ENCODE results near the gene PRKX.
"Not testable (repeated sequence)": the region's sequence is repeated elsewhere in the genome, so short reads cannot be mapped to it uniquely, and the experiment has no call there.

PRKX gene

DNA sequence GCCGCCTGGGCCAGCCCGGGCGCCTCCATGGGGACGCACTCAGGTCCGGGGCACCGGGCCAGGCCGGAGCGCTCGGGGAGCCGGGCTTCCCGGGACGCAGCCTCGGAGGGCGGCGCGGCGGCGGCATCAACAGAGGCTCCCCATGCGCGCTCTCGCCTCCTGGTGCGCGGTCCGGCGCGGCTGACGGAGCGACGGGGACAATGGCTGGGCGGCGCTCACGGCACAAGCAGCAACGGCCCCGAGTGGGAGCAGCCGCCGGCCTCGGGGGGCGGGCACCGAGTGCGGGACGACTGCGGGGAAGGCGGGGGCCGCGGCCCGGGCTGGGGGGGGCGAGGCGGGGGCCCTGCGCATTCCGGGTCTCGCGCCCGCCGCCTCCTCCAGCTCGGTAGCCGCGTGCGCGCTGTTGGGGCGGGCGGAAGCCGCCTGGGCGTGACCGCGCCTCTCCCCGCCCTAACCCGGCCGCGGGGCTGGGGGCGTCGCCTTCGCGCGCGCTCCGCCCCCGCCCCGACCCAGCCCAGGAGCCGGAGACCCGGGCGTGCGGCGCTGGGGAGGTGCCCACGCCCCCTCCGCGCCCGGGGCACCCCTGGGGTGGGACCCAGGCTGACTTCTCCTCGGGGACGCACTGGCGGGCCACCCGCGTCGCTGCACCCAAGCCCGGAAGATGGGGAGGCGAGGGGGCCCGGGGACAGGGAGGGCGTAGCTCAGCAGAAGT is at the start of gene PRKX:
Gene PRKX, minus strand, starts transcription at position 425 of the 712 bp plus-strand sequence. Its CDS starts 396 bp downstream, at position 29.
- DNase-seq: peak; percentile 79

DNA sequence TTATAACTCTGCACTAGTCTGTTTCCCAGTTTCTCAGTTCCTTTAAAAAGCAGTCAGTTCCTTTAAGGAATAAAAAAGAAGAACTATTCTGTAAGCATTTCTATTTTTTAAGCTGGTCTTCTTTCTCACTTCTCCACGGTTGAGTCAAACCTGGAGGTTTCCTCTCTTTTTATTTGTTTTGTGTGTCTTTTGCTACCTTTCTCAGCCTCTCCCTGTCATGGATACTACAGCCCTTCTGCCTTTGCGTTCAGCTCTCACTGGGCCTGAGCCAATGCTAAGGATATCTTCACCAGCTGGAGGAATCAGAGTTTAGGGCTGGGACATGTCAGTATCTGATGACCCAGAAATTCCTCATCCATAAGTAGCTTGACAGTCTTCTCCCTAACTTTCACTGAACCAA is 49.7 kb upstream of the PRKX start:
- DNase-seq: no peak

DNA sequence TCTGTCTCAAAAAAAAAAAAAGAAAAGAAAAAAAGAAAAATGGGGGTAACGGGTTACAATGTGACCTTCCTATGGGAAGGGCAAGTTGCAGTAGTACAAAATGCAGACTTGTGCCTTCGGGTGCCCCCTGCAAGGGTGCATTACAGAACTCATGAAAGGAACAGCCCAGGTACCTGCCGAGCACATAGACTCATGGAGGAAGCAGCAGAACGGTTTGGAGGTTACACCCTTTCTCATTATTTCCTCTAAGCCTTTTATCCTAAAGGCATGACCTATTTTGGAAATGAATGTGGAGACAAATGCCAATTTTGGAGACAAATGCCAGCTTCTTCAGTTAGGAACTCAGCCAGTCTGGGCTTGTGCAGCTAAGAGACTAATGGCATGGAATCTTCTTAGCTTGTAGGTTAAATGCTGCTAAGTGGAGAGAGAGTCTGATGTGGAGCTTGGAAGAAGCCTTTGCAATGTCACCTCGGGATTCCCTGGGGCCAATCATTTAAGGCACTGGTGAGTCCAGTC is 44.1 kb upstream of the PRKX start:
- no peak for DNase-seq

DNA sequence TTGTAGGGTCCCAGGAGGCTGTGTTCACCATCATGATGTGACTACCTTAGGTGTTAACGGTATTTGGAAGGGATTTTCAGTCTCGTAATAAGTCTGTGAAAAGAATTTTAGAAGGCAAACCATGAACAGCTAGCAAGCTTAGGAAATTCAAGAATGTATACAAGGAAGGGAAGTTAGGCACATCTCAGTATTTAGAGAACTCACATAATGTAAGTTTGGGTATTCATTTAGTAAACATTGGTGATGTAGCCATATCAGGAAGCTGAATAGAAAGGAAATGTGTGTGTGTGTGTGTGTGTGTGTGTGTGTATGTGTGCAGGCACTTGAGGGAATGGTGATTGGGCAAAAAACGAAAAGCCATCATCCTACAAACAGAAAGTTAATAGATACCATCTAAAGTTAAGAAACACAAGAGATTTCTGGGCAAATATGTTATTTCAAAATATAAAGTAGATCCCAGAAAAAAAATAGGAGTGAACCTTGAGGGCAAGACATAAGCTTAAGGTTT is 34.7 kb upstream of the PRKX start:
- peak; percentile 10 for DNase-seq

DNA sequence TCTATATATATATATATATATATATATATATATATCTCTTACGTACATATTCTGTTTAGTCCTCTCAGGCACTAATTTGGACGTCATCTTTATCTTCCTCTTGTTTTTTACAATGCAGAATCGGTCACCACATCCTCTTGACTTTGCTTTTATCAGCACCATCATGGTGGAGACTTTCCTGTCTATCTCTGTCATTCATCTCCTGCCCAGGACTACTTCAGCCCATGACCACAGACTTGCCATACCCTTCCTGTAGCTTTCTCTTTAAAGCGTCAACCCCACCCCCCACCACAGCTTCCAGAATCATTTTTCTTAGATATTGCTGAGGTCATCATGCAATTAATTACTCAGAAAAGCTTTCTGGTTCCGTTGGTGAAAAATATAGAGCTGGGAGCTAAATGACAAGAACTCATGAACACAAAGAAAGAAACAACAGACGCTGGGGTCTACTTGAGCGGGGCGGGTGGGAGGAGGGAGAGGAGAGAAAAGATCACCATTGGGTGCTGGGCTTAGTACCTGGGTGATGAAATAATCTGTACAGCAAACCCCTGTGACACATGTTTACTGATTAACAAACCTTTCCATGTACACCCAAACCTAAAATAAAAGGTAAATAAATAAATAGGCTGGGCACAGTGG is 30.5 kb upstream of the PRKX start:
- peak; percentile 82 for DNase-seq

DNA sequence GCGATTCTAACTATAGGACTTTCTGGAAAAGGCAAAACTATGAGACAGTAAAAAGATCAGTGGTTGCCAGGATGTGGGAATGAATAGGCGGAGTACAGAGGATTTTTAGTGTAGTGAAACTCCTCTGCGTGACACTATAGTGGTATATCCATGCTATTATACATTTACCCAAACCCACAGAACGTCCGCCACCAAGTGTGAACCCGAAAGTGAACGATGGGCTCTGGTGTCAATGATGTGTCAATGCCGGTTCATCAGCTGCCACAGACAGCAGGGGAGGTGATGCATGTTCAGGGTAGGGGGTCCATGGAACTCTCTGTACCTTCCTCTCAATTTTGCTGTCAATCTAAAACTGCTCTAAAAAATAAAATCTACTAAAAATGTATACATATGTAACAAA is 27.5 kb upstream of the PRKX start:
- not testable (repeated sequence) for DNase-seq

DNA sequence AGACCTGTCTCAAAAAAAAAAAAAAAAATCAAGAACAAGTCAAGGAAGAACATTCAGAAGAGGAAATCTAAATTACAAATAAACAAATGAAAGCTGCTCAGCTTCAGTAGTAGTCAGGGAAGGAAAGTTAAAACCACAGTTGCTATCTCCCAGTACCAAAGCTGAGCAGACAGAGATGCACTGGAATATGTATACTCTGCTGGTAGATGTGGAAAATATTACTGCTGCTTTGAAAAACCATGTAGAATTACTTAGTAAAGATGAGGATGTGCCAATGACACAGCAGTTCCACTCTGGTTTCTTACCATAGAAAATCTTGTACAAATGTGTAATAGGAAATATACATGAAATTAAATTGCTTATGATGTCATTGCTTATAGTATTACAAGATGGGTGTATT is 25.1 kb upstream of the PRKX start:
- no peak for DNase-seq

DNA sequence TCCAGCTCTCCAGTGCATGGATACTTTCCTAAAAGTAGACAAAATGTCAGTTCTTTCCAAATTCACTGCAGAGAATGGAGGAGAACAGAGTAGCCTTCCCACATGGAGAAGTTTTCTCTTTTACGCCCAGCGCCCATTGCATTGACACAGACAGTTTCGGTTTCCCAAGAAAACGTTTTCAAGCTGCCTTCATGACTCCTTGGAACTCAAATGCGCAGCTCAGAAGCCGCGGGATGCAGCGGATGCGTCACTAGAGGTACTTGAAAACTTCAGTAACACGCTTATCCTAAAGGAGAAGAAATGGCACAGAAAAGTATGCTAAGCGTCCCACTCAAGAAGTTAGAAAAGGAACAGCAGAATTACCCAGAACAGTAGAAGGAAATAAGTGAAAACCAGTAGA is 23.1 kb upstream of the PRKX start:
- DNase-seq: not testable (repeated sequence)

DNA sequence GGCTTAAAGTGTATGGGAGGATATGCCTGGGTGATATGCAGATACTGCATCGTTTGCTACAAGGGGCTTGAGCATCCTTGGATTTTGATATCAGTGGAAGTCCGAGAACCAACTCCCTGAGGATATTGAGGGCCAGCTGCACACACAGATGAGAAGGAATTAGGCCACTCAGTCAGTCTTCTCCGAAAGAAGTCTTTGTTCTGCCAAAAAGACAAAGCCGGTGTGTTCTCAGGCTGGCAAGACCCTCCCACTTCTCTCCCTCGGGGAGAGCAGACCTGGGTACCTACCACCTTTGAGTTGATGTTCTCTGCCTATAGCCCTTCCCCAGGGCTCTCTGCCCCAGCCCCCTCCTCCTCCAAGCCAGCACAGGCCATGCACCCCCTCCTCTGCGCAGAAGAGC is 22.4 kb upstream of the PRKX start:
- not testable (repeated sequence) for DNase-seq

DNA sequence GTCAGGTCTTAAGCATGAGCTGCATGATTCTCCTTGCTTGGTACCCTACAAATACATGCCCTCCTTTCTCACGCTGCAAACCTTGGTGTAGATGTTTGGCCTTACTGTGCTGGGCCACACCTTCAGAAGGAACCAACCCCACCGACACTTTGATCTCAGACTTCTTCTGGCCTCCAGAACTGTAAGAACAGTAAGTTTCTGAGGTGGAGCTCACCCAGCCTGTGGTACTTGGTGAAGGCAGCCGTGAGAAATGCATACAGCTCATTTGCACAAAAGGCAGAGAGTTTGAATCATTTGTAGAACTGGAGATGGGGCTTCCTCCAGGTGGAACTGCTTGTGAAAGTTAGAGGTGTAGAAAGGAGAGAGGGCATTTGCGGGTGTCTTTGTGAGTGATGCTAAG is 21.0 kb upstream of the PRKX start:
- DNase-seq: not testable (repeated sequence)

DNA sequence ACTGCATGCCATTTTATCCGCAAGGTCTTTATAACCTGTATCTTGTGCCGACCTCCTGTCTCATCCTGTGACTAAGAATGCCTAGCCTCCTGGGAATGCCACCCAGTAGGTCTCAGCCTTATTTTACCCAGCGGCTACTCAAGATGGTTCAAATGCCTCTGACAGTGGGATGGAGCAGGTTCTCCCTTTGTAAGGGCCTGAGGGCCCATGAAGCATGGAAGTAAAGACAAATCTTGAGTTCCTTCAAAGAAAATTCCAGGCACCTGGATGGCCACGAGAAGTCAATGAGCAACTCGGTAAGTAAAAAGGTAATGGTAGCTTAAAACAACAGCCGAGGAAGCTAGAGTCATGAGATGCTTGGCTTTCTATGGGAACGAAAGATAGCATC is 19.6 kb upstream of the PRKX start:
- no peak for DNase-seq

DNA sequence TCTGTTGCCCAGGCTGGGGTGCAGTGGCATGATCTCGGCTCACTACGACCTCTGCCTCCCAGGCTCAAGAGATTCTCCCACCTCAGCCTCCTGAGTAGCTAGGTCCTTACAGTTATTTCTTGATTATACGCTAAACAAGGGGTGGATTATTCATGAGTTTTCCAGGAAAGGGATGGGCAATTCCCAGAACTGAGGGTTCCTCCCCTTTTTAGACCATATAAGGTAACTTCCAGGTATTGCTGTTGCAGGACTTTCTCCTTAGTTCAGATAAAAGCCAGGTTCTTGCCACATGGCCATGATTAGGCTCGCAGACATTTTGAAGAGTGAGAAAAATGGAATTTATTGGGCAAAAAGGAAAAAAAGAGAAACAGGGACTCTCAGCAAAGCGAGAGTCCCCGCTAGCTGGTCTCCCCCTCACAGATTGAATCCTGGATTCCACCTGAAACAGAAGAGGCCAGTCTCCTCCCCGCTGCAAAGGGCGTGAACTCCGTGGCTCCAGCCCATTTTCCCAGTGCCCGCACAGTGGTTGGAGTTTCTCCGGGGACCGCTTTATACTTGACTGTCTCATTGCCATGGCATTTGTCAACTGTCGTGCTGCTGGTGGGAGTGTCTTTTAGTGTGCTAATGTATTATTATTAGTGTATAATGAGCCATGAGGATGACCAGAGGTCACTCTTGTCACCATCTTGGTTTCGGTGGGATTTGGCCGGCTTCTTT is 19.0 kb upstream of the PRKX start:
- DNase-seq: not testable (repeated sequence)

DNA sequence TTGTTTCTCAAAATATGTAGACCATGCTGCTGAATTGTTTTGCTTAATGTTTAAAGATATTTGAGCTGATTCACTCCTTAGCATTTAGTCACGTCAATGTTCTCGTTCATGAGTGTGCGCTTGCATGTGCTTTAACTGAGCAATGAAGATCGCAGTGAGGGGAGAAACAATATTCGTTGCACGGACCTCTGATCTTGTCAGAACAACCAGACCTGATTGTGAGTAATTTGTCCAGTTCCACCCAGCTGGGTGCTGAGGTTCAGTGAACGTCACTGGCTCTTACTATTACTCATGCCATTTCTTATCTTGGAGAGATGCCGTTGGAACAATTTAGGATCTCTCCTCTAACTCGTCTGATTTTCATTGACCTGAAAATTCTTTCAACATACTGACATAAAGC is 15.0 kb upstream of the PRKX start:
- no peak for DNase-seq

DNA sequence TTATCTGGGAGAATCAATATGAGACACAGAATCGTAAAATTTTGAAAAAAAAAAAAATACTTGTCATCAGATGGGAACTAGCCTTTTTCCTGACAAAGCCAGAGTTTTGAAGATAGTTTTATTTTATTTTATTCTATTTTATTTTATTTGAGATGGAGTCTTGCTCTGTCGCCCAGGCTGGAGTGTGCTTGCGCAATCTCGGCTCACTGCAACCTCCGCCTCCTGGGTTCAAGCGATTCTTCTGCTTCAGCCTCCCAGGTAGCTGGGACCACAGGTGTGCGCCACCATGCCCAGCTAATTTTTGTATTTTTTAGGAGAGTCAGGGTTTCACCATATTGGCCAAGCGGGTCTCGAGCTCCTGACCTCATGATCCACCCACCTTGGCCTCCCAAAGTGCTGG is 10.0 kb upstream of the PRKX start:
- DNase-seq: not testable (repeated sequence)

DNA sequence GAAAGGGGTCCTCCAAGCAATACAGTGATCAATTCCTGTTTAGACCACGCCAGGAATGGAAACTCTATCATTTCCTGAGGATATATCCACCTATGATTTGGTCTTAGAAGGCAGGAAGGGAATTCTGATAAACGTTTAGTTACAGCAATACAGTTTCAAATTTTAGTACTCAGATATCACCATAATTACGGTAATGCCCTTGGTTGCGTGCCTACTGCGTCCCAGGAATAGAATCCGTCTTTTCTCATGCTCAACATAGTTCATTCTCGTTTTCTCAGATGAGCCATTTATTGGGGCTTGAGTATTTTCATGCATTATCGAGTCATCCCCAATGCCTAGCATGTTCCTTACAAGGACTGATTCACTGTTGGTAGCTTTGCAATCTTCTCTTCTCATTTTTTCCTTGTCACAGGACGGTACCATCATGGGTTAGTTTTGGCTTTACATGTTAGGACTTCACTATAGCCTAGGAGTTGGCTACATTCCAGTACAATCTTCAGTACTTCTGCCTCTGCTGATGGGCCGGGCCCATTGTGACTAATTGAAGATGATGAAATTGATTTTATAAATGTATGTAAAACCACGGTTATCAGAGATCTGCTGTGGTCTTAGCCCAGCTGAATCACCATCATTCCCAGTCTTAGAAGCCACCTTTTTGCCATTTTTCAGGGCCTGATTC is 4.4 kb upstream of the PRKX start:
- no peak for DNase-seq

DNA sequence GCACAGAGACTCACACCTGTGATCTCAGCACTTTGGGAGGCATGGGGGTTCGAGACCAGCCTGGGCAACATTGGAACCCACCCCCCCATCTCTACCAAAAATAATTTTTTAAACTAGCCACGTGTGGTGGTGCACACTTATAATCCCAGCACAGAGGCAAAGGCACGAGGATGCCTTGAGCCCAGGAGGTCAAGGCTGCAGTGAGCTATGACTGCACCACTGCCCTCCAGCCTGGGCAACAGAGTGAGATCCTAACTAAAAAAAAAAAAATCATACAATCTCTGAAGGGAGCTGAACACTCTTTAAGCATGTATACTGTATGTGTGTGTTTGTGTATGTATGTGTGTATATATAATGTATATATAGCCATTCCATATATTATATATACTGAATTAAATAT is 2.5 kb upstream of the PRKX start:
- no peak for DNase-seq

DNA sequence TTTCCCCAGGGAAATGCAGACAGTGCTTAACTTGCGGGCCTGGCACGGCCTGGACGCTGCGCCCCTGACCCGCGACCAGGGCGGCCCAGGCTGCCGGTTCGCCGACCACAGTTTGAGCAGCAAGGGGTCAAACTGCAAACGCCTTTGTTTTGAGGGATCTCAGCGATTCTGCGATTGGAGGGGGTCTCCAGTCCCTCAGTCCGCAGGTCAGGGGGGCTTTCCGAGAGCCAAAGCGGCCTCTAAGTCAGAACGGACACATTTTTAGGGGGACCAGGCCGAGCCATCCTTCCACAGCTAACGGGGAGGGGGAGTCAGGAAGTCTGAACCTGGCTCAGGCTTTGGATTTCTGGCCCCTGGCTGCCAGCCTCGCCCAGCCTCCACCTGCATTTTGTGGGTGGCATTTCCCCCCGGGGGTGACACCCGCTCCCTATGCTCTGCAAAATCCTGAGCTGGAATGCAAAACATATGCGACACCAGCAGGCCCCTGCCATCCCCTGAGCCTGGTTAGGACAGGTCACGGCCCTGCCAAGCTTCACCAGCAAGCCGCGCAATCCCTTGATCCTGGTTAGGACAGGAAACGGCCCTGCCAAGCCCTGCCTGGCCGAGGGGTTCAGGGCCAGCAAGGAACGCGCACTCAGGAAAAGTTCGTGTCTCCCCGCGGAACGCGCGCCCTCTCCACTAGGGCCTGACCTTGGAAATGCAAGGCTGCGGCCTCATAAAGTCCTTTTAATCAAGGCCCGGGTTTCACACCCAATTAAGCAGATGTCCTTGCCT is 1.4 kb upstream of the PRKX start:
- DNase-seq: not testable (repeated sequence)

DNA sequence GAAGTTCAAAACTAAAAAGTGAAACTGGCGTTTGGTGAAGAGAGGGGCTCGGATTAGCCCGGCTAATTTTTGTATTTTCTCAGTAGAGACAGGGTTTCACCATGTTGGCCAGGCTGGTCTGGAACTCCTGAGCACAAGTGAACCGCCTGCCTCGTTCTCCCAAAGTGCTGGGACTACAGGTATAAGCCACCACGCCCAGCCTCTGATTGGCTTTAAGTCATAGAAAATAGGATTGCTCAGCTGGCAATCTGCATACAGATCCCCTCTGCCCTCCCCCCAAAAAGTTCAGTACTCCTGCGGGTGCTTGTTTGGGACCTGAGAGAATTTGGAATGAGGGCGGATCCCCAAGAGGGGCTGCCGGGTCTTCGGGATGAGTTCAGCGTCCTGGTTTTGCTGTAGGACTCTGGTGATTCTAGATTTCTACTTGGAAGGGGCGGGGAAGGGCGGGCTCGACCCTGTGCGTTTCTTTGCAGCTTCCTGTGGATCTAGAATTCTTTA is 537 bp upstream of the PRKX start:
- no peak for DNase-seq

DNA sequence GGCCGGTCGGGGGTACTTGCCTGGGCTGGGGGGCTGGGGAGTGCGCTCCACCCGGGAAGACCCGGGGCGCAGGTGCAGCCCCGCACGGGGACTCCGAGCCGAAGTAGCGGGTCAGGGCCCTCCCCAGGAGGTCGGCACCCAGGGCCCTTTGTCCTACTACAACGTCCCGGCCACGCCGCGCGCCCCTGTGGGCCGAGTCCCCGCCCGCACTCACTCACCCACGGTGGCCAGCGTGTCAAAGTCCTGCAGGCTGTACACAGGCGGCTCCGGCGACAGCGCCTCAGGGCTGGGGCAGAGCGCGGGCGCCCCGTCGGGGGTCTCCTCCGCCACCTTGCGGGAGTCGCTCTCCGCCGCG is 602 bp downstream of the PRKX start:
- no peak for DNase-seq

DNA sequence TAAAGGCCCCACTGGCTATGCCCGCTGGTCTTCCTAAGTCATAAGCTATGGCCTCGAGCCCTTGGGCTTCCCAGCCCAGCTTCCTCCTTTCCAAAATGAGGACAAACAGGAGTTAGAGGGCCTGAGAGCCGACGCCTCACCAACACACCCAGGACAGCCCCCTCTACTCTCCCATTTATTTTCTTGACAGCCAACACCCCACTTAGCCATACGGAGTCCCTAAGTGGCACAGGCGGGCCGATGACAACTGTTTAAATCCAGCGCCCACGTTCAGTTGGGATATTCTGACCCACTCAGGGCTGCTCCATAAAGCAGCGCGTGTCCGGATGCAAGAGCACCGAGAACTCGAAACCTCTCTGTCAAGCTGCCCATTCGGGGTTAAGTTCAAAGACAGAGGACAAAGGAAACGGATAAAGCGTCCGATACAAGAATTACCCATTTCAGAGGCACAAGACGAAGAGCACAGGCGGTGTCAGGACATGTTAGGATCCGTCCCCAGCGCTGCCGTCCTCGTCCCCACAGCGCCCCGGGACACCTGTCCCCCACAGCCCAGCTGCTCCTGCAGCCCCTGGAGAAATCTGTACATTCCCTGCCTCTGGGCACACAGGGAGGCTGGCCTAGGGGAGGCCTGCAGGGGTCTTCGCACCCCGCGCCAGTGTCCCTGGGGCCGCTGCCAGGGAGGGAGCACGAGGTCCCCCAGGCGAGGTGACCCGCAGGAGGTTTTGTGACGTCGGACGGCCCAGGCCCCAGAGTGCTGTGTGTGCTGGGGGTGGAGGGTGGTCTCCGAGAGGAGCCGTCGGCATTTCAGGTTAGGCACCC is 1.2 kb downstream of the PRKX start:
- no peak for DNase-seq

DNA sequence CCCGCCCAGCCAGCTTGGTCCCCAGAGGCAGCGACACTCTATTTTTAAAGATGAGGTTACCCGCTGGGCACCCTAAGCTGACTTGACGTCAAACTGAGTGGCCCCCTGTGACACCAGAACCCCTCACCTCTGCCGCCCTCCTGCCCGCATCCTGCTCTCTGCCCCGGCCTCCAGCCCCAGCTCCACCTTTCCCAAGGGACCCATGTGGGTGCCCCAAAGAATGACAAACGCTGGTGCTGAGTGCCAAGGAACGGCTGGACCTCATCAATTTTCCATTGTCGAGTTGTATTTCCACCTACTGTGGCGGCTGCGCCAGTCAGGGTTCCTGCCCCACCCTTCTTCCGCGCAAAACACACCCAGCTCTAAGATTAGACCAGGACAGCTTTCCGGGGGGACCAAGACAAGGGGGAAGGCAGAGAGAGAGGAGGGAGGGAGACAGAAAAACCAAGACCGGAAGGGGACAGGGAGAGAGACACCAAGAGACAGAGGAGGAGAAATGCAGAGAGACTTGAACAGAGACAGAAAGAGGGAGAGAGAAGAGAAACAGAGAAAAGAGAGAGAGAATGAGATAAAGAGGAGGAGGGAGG is 2.0 kb downstream of the PRKX start:
- DNase-seq: peak; percentile 47
